HEK293T (cell line): ENCODE results near the gene CSNK2A1.
A peak's percentile ranks its signal among the peaks of the same experiment; 100 is the strongest.

Source experiments
- CTCF ChIA-PET: fragments of 350-600 bp; formaldehyde crosslinking; extraction: SDS; loops from one replicate; lab custom pipeline; 2021; ENCODE audit warnings: antibody characterized with exemption, inconsistent platforms; lab: Yijun Ruan, JAX
- POLR2A ChIA-PET: fragments of 350-600 bp; formaldehyde crosslinking; extraction: SDS; loops from one replicate; lab custom pipeline; 2020; ENCODE audit warnings: antibody characterized with exemption, inconsistent platforms; lab: Yijun Ruan, JAX
- DNase-seq: peaks from one replicate; pipeline ENCODE4 v3.0.0; 2012; ENCODE audit warnings: mixed read lengths; ENCODE audit errors: extremely low spot score
- ARNT ChIP-seq: fragments of 450-650 bp; IDR thresholded peaks from 2 replicates; pipeline ENCODE4 v1.6.1; 2017; ENCODE audit warnings: mild to moderate bottlenecking
- BHLHE40 ChIP-seq: fragments of 450-650 bp; IDR thresholded peaks from 2 replicates; pipeline ENCODE4 v1.6.1; 2016; ENCODE audit warnings: mild to moderate bottlenecking, moderate library complexity, borderline replicate concordance
- CTBP1 ChIP-seq: fragments of 450-650 bp; IDR thresholded peaks from 2 replicates; pipeline ENCODE4 v1.6.1; 2016; ENCODE audit warnings: borderline replicate concordance
- ELF4 ChIP-seq: fragments of 450-650 bp; IDR thresholded peaks from 2 replicates; pipeline ENCODE4 v1.6.1; 2017; ENCODE audit warnings: antibody characterized with exemption
- FOXA1 ChIP-seq: fragments of 450-650 bp; IDR thresholded peaks from 2 replicates; pipeline ENCODE4 v1.6.1; 2016; ENCODE audit warnings: mild to moderate bottlenecking
- FOXK2 ChIP-seq: fragments of 450-650 bp; IDR thresholded peaks from 2 replicates; pipeline ENCODE4 v1.6.1; 2016; ENCODE audit warnings: mild to moderate bottlenecking
- FOXM1 ChIP-seq: fragments of 450-650 bp; IDR thresholded peaks from 2 replicates; pipeline ENCODE4 v1.6.1; 2017; ENCODE audit warnings: mild to moderate bottlenecking, borderline replicate concordance
- HDGF ChIP-seq: fragments of 450-650 bp; IDR thresholded peaks from 2 replicates; pipeline ENCODE4 v1.6.1; 2017; ENCODE audit warnings: antibody characterized with exemption, borderline replicate concordance
- L3MBTL2 ChIP-seq: fragments of 450-650 bp; conservative IDR thresholded peaks from 2 replicates; pipeline ENCODE4 v1.6.1; 2016; ENCODE audit warnings: mild to moderate bottlenecking
- LEF1 ChIP-seq: fragments of 450-650 bp; IDR thresholded peaks from 2 replicates; pipeline ENCODE4 v1.6.1; 2017; ENCODE audit warnings: mild to moderate bottlenecking, borderline replicate concordance
- NFRKB ChIP-seq: fragments of 450-650 bp; IDR thresholded peaks from 2 replicates; pipeline ENCODE4 v1.6.1; 2016; ENCODE audit warnings: mild to moderate bottlenecking, moderate library complexity
- PKNOX1 ChIP-seq: fragments of 450-650 bp; IDR thresholded peaks from 2 replicates; pipeline ENCODE4 v1.6.1; 2016
- SP1 ChIP-seq: fragments of 450-650 bp; IDR thresholded peaks from 2 replicates; pipeline ENCODE4 v1.6.1; 2017
- SUZ12 ChIP-seq: fragments of 450-650 bp; IDR thresholded peaks from 2 replicates; pipeline ENCODE4 v1.6.1; 2016; ENCODE audit warnings: mild to moderate bottlenecking
- TARDBP ChIP-seq: fragments of 450-650 bp; IDR thresholded peaks from 2 replicates; pipeline ENCODE4 v1.6.1; 2016
- ZNF384 ChIP-seq: fragments of 450-650 bp; IDR thresholded peaks from 2 replicates; pipeline ENCODE4 v1.6.1; 2016

Gene CSNK2A1

GRCh38 chr20:549722-550496 lies 6.3 kb upstream of the CSNK2A1 start:
- CTCF ChIA-PET, result interaction anchor here (0.6 kb wide), 1 partner anchor 95 kb away, joined by 3 read pairs; no protein-coding TSS in a partner anchor
- no peak for TF ChIP-seq SP1
- no peak for TF ChIP-seq BHLHE40
- no peak for TF ChIP-seq PKNOX1
- TF ChIP-seq TARDBP, result no peak
- TF ChIP-seq HDGF, result no peak
- TF ChIP-seq SUZ12, result no peak
- TF ChIP-seq FOXK2, result no peak
- TF ChIP-seq FOXA1, result no peak
- no peak for TF ChIP-seq ARNT
- TF ChIP-seq LEF1, result no peak
- POLR2A ChIA-PET, result no interaction called here
- no peak for DNase-seq

DNA sequence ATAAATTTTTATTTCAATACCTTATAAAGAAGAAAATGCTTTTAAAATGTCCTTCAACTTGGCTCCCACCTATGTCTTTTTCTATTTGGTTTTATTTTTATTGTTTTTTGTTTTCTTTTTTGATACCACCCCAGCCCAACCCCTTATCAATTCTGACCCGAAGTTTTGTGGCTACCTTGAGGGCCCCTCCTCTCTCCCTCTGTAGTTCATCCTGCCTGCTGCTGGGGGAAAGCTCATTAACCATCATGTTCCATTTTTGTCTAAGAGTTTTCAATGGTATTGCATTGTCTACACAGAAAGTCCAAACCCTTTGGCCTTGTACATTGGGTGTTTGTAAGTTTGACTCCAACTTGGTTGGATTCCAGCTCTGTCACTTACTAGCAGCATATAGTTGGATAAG lies 5.3 kb upstream of the CSNK2A1 start:
- ChIA-PET POLR2A (no interaction called here), CTCF (interaction anchor here (0.9 kb wide), 1 partner anchor 96 kb away, joined by 3 read pairs; no protein-coding TSS in a partner anchor)
- DNase-seq, result no peak
- TF ChIP-seq NFRKB (no peak), FOXM1 (no peak), TARDBP (no peak), ELF4 (no peak), SP1 (no peak), ZNF384 (no peak), LEF1 (no peak), BHLHE40 (no peak), PKNOX1 (no peak), FOXA1 (no peak), SUZ12 (no peak), HDGF (no peak), FOXK2 (no peak), CTBP1 (no peak), L3MBTL2 (no peak), ARNT (no peak)

GRCh38 chr20:547394-547793 lies 3.8 kb upstream of the CSNK2A1 start:
- ChIA-PET POLR2A (no interaction called here), CTCF (no interaction called here)
- no peak for DNase-seq
- TF ChIP-seq SUZ12 (no peak), ZNF384 (no peak)

- no peak for DNase-seq
- TF ChIP-seq ZNF384, result no peak
- no peak for TF ChIP-seq CTBP1
- no peak for TF ChIP-seq PKNOX1
- ChIA-PET POLR2A (no interaction called here), CTCF (no interaction called here)
Measured at GRCh38 chr20:546353-546752, 2.8 kb upstream of the CSNK2A1 start.

GRCh38 chr20:544153-544725 lies 649 bp upstream of the CSNK2A1 start:
- CTCF ChIA-PET, result interaction anchor here (0.6 kb wide), 1 partner anchor 164 kb away, joined by 3 read pairs; no protein-coding TSS in a partner anchor
- POLR2A ChIA-PET, result interaction anchor here (1.0 to 1.4 kb wide), 3 partner anchors 23 to 195 kb away, joined by 3 to 5 read pairs (median 5); no protein-coding TSS in a partner anchor
- DNase-seq, result no peak
- TF ChIP-seq ZNF384 (no peak), FOXM1 (no peak), L3MBTL2 (no peak; the same call in 1 of the 2 replicates), ELF4 (no peak)

- peak; percentile 31 for DNase-seq
- POLR2A ChIA-PET, result interaction anchor here (0.9 to 1.4 kb wide), 6 partner anchors 12 to 217 kb away, joined by 3 to 5 read pairs (median 4); partner anchors contain the start of gene SOX12
- TF ChIP-seq CTBP1 (no peak), FOXK2 (no peak), LEF1 (no peak), ARNT (no peak), ZNF384 (no peak), NFRKB (no peak), L3MBTL2 (no peak), FOXM1 (no peak), TARDBP (no peak)
- CTCF ChIA-PET, result no interaction called here
Measured at GRCh38 chr20:542777-543368, 717 bp downstream of the CSNK2A1 start.
